ENCODE data around the gene SENP6. TPM values are rescaled to one million over a fixed set of nuclear protein-coding genes. Genes with fewer than 3 reads are reported as not detected.

Gene SENP6
- polyA plus RNA-seq, 1 donor from 2014 or later: 113 TPM

DNA sequence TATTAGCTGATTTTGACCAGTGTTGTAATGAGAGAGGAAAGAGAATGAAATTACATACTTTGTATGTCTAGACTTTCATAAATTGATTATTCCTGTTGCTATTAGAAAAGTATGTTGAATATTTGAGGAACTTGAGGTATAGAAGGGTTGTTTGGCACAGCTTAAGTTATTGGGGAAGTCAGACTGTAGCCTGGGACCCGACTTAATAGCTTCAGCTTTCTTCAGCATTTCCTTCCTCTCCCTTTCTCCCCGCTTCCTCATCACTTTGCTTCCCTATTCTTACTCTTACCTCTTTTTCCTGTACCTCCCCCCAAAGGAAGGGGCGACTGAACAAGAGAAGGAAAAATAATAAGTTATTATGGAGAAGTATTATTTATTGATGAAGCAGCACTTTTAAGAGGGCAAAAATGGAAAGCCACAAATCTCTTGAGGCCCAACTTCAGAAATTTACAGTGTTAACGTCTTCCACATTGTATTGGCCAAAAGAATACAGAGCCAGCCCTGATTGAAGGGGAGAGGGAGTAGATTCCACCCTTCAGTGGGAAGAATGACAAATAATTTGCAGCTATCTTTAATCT lies 7.4 kb downstream of the SENP6 start:
- H3K9me3 ChIP-seq (ENCODE audit: low read length): no peaks in the 10 kb centered on the region
- H3K79me2 ChIP-seq (replicated peaks; ENCODE audit: insufficient read depth, low read length): peaks cover 100% of the 10 kb centered on the region
- no peaks in the 10 kb centered on the region for H3K27me3 ChIP-seq (ENCODE audit: insufficient read depth, low read depth, low read length)
- H3K9me2 ChIP-seq (ENCODE audit: insufficient read depth, low read length): no peaks in the 10 kb centered on the region
- H3K4me3 ChIP-seq (ENCODE audit: low read length): no peak overlapping the region
- H2AFZ ChIP-seq (ENCODE audit: low read depth, low read length): no peak overlapping the region
- TF ChIP-seq RAD21 (conservative IDR thresholded peaks at IDR 0.05) (no peak), EZH2 (IDR thresholded peaks at IDR 0.05; ENCODE audit: borderline replicate concordance, insufficient read depth, low read length, poor library complexity, severe bottlenecking) (no peak), MXI1 (conservative IDR thresholded peaks at IDR 0.05; ENCODE audit: poor library complexity, severe bottlenecking) (no peak), TAF1 (IDR thresholded peaks at IDR 0.05; ENCODE audit: low read depth) (no peak), POLR2AphosphoS5 (IDR thresholded peaks at IDR 0.05) (no peak)
- TF ChIP-seq, protein P1, sequence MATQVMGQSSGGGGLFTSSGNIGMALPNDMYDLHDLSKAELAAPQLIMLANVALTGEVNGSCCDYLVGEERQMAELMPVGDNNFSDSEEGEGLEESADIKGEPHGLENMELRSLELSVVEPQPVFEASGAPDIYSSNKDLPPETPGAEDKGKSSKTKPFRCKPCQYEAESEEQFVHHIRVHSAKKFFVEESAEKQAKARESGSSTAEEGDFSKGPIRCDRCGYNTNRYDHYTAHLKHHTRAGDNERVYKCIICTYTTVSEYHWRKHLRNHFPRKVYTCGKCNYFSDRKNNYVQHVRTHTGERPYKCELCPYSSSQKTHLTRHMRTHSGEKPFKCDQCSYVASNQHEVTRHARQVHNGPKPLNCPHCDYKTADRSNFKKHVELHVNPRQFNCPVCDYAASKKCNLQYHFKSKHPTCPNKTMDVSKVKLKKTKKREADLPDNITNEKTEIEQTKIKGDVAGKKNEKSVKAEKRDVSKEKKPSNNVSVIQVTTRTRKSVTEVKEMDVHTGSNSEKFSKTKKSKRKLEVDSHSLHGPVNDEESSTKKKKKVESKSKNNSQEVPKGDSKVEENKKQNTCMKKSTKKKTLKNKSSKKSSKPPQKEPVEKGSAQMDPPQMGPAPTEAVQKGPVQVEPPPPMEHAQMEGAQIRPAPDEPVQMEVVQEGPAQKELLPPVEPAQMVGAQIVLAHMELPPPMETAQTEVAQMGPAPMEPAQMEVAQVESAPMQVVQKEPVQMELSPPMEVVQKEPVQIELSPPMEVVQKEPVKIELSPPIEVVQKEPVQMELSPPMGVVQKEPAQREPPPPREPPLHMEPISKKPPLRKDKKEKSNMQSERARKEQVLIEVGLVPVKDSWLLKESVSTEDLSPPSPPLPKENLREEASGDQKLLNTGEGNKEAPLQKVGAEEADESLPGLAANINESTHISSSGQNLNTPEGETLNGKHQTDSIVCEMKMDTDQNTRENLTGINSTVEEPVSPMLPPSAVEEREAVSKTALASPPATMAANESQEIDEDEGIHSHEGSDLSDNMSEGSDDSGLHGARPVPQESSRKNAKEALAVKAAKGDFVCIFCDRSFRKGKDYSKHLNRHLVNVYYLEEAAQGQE (IDR thresholded peaks at IDR 0.05; ENCODE audit: borderline replicate concordance): no peak
- TF ChIP-seq, protein P2, sequence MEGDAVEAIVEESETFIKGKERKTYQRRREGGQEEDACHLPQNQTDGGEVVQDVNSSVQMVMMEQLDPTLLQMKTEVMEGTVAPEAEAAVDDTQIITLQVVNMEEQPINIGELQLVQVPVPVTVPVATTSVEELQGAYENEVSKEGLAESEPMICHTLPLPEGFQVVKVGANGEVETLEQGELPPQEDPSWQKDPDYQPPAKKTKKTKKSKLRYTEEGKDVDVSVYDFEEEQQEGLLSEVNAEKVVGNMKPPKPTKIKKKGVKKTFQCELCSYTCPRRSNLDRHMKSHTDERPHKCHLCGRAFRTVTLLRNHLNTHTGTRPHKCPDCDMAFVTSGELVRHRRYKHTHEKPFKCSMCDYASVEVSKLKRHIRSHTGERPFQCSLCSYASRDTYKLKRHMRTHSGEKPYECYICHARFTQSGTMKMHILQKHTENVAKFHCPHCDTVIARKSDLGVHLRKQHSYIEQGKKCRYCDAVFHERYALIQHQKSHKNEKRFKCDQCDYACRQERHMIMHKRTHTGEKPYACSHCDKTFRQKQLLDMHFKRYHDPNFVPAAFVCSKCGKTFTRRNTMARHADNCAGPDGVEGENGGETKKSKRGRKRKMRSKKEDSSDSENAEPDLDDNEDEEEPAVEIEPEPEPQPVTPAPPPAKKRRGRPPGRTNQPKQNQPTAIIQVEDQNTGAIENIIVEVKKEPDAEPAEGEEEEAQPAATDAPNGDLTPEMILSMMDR (IDR thresholded peaks at IDR 0.05; ENCODE audit: poor library complexity, severe bottlenecking): no peak
- no peaks in the 10 kb centered on the region for H4K20me1 ChIP-seq (ENCODE audit: insufficient read depth)
- no peak overlapping the region for H3K4me2 ChIP-seq (ENCODE audit: low read length)
- H3K36me3 ChIP-seq (ENCODE audit: insufficient read depth, low read length): no peaks in the 10 kb centered on the region
- H3K27ac ChIP-seq (ENCODE audit: low read length): no peak overlapping the region
- H3K9ac ChIP-seq (ENCODE audit: low read length): no peak overlapping the region
- H3F3A ChIP-seq (ENCODE audit: insufficient read depth, low read length, poor library complexity, severe bottlenecking): no peaks in the 10 kb centered on the region

DNA sequence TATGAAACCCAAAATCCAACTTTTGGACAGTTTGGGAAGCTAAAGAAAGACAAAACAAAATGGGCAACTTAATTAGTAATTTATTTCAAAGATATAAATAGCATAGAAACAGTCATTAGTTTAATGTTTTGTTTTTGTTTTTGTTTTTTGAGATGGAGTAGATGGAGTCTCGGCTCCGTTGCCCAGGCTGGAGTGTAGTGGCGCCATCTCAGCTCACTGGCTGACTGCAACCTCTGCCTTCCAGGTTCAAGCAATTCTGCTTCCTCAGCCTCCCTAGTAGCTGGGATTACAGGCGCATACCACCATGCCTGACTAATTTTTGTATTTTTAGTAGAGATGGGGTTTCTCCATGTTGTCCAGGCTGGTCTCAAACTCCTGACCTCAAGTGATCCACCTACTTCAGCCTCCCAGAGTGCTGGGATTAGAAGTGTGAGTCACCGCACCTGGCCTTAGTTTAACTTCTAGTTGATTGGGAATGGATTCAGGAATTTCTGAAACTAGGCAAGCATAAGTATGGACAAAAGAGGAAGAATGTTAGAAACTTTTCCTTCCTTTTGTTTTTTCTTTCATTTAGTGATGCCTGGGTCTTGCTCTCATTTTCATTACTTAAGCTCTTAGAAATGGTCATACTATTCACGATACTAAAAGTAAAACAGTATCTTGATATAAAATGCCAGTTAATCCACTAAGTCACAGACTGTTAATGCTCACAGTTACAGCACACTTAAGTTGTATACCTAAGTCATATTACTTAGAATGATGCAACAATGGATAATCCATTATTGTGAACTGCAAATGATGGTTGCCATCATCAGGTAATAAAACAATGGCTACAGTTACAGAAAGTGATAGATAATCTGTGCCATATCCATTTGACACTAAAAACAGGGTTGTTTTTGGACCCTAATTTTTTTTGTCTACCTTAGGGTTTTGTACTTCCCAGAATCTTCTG lies 8.2 kb downstream of the SENP6 start:
- H3K9me2 ChIP-seq (ENCODE audit: insufficient read depth, low read length): no peaks in the 10 kb centered on the region
- no peak overlapping the region for H3K4me3 ChIP-seq (ENCODE audit: low read length)
- no peak overlapping the region for H3K27ac ChIP-seq (ENCODE audit: low read length)
- H3K36me3 ChIP-seq (ENCODE audit: insufficient read depth, low read length): no peaks in the 10 kb centered on the region
- H3K79me2 ChIP-seq (replicated peaks; ENCODE audit: insufficient read depth, low read length): peaks cover 99% of the 10 kb centered on the region
- no peaks in the 10 kb centered on the region for H3K27me3 ChIP-seq (ENCODE audit: insufficient read depth, low read depth, low read length)
- H3K9ac ChIP-seq (ENCODE audit: low read length): no peak overlapping the region
- H3K4me2 ChIP-seq (ENCODE audit: low read length): no peak overlapping the region
- H2AFZ ChIP-seq (ENCODE audit: low read depth, low read length): no peak overlapping the region
- no peaks in the 10 kb centered on the region for H3F3A ChIP-seq (ENCODE audit: insufficient read depth, low read length, poor library complexity, severe bottlenecking)
- no peak for TF ChIP-seq EP300 (conservative IDR thresholded peaks at IDR 0.05; ENCODE audit: poor library complexity, severe bottlenecking)
- no peak for TF ChIP-seq MXI1 (conservative IDR thresholded peaks at IDR 0.05; ENCODE audit: poor library complexity, severe bottlenecking)
- no peak for TF ChIP-seq TAF1 (IDR thresholded peaks at IDR 0.05; ENCODE audit: low read depth)
- TF ChIP-seq SMC3 (conservative IDR thresholded peaks at IDR 0.05; ENCODE audit: poor library complexity): no peak
- no peak for TF ChIP-seq EZH2 (IDR thresholded peaks at IDR 0.05; ENCODE audit: borderline replicate concordance, insufficient read depth, low read length, poor library complexity, severe bottlenecking)
- TF ChIP-seq POLR2AphosphoS5 (IDR thresholded peaks at IDR 0.05): no peak
- TF ChIP-seq, protein P1 (IDR thresholded peaks at IDR 0.05; ENCODE audit: borderline replicate concordance): no peak
- TF ChIP-seq, protein P2 (IDR thresholded peaks at IDR 0.05; ENCODE audit: poor library complexity, severe bottlenecking): no peak
- TF ChIP-seq RAD21 (conservative IDR thresholded peaks at IDR 0.05): no peak
- no peaks in the 10 kb centered on the region for H3K9me3 ChIP-seq (ENCODE audit: low read length)
- no peaks in the 10 kb centered on the region for H4K20me1 ChIP-seq (ENCODE audit: insufficient read depth)

Data from neural cell (in vitro differentiated cells).